Fibroblast of mammary gland (primary cell): ENCODE data around the gene PARD3B.
A peak's percentile ranks its signal among the peaks of the same experiment; 100 is the strongest.

Experiments used
- DNase-seq: peaks from one replicate; pipeline ENCODE4 v3.0.0-alpha.2; 2010; ENCODE audit warnings: low read depth
- H3K4me3 ChIP-seq: 2 replicates; pipeline ENCODE4 v1.5.1; 2011; ENCODE audit warnings: low read depth, mild to moderate bottlenecking, low read length, moderate library complexity; ENCODE audit not compliant: control insufficient read depth
- TF ChIP-seq, protein P1 (sequence below): conservative IDR thresholded peaks from 2 replicates; pipeline ENCODE4 v1.5.1; 2011; ENCODE audit warnings: low read depth, low read length, inconsistent platforms; ENCODE audit not compliant: control insufficient read depth, insufficient read depth

The PARD3B gene

DNA sequence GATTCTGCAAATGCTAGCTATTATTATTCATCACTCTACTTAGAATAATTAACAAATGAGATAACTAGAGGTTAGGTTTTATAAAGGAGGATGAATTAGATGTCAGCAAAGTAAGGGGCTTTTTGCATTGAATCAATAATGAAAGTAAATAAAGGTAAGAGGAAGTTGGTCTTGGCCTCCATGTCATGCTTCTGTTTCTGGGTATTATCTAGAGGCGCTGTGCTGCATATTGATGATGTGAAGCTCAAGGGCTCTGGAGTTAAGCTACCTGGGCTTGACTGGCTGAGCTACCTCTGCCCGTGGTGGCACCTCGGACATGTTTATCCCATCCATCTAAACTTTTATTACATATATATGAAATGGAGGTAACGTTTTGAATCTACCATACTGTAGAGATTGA, 350.9 kb downstream of the PARD3B start:
- no peak for DNase-seq
- no peak overlapping the region for H3K4me3 ChIP-seq
- TF ChIP-seq, protein P1, sequence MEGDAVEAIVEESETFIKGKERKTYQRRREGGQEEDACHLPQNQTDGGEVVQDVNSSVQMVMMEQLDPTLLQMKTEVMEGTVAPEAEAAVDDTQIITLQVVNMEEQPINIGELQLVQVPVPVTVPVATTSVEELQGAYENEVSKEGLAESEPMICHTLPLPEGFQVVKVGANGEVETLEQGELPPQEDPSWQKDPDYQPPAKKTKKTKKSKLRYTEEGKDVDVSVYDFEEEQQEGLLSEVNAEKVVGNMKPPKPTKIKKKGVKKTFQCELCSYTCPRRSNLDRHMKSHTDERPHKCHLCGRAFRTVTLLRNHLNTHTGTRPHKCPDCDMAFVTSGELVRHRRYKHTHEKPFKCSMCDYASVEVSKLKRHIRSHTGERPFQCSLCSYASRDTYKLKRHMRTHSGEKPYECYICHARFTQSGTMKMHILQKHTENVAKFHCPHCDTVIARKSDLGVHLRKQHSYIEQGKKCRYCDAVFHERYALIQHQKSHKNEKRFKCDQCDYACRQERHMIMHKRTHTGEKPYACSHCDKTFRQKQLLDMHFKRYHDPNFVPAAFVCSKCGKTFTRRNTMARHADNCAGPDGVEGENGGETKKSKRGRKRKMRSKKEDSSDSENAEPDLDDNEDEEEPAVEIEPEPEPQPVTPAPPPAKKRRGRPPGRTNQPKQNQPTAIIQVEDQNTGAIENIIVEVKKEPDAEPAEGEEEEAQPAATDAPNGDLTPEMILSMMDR = no peak

DNA sequence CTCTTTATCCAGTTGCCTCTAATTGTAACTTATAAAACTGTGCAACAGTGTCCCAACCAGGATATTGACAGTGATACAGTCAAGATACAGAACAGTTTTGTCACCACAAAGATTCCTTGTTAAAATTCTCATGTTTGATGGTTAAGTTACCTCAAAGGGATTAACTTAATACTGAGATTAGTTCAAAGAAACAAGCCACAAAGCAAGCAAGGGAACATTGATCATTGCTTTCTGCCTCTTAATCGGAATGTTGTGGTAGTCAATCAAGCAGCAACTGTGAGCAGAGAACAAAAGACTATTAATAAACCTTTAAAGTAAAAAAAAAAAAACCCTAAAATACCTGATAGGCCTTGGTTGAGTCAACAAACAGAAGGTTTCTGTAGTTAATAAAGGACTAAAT, 352.3 kb downstream of the PARD3B start:
- TF ChIP-seq, protein P1 = no peak
- no peak overlapping the region for H3K4me3 ChIP-seq
- no peak for DNase-seq

DNA sequence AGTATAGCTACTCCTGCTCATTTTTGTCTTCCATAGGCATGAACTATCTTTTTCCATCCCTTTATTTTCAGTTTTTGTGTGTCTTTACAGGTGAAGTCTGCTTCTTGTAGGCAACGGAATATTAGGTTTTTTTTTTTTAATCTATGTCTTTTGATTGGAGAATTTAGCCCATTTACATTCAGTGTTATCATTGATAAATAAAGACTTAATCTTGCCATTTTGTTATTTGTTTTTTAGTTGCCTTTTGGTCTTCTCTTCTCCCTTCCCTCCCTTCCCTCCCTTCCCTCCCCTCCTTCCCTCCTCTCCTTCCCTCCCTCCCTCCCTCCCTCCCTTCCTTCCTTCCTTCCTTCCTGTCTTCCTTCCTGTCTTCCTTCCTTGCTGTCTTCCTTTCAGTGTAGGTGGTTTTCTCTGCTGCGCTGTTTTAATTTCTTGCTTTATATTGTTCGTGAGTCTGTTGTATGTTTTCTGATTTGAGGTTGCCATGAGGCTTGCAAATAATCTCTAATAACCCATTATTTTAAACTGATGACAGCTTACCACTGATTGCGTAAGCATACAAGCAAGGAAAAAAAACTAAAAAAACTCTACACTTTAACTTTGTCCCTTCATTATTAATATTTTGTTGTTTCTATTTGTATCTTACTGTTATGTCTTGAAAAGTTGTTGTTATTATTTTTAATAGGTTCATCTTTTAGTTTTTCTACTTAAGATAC, 353.8 kb downstream of the PARD3B start:
- DNase-seq = peak; percentile 19
- H3K4me3 ChIP-seq = no peak overlapping the region
- TF ChIP-seq, protein P1 = no peak

DNA sequence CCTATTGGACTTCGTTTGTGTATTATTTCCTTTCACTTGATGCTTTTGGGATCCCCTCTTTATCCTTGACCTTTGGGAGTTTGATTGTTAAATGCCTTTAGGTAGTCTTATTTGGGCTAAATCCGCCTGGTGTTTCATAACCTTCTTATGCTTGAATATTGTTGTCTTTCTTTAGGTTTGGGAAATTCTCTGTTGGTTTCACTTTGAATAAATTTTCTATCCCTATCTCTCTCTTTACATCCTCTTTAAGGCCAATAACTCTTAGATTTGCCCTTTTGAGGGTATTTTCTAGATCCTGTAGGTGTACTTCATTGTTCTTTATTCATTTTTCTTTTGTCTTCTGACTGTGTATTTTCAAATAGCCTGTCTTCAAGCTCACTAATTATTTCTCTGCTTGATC, 354.7 kb downstream of the PARD3B start:
- DNase-seq = no peak
- TF ChIP-seq, protein P1 = no peak
- H3K4me3 ChIP-seq = no peak overlapping the region

DNA sequence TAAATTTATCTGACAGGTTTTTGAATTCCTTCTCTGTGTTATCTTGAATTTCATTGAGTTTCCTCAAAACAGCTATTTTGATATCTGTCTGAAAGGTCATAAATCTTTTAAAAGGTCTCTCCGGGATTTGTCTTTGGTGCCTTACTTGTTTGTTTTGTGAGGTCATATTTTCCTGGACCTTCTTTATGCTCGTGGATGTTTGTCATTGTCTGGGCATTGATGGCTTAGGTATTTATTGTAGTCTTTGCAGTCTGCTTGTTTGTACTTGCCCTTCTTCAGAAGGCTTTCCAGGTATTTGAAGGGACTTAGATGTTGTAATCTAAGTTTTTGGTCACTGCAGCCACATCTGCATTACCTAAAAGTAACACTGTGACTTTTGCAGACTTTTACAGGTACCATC, 355.2 kb downstream of the PARD3B start:
- no peak overlapping the region for H3K4me3 ChIP-seq
- no peak for DNase-seq

DNA sequence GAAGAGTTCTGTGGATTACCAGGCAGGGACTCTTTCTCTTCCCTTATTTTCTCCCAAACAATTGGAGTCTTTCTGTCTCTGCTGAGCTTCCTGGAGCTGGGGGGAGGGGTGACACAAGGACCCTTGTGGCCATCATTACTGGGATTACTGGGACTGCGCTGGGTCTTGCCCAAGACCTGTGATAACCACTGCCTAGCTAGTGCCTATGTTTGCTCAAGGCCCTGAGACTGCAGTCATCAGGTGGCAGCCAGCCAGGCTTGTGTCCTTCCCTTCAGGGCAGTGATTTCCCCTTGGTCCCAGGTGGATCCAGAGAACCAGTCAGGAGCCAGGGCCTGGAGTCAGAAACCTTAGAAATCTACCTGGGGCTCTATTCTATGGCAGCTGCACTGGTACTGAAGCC, 355.6 kb downstream of the PARD3B start:
- DNase-seq = peak; percentile 11
- H3K4me3 ChIP-seq = no peak overlapping the region
- TF ChIP-seq, protein P1 = no peak

More for the DNA sequence above, 355.2 kb downstream of the PARD3B start:
- TF ChIP-seq, protein P1 = no peak

DNA sequence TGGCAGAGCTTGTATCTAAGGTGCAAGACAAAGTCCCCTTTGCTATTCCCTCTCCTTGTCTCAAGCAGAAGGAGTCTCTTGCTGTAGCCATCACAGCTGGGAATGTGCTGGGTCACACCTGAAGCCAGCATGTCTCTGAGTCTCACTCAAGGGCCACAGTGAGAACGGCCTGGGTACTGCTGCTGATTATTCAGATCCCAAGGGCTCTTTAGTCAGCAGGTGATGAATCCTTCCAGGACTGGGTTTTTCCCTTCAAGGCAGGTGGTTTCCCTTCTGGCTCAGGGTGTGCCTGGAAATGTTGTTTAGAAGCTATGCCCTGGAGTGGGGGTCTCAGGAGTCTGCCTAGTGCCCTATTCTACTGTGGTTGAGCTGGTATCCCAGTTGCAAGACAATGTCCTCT, 356.3 kb downstream of the PARD3B start:
- DNase-seq = no peak
- TF ChIP-seq, protein P1 = no peak
- no peak overlapping the region for H3K4me3 ChIP-seq
